ENCODE data around the gene LCN2.

The LCN2 gene

DNA sequence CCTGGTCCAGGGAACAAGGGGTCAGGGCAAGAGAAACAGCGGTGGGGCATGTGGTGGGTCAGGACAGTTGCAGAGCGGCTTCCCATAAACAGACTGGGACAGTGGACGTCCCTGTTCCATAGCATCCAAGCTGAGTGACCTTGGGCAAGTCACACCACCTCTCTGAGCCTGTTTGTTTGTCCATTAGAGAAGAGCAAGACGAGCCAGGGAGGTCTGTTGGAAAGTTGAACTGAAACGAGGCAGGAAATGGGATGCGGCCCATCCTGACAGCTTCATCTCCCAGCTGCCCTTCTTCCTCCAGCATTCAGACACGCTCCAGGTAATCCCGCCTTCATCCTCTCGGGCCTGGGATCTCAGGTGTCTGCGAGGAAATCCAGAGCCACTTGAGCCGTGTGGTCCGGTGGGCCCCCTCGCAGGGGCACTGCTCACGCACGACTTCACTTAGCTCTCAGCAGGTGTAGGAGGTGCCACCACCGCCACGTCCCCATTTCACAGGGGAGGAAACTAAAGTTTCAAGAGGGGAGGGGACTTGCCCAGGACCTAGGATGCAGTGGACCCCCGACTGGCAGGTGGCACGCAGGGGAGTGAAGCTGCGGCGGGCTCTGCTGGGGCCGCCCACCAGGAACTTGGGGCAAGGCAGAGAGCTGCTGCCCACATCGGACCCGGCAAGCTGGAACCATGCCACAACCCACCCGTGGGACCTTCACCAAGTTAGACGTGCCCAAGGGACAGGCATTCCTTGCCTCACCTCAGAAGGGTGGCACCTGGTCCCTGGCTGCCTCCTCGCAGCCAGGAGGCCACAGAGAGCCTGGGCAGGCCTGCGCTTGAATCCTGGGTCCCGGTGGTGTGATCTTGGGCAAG is 34.7 kb upstream of the LCN2 start:
- DNase-seq (ENCODE audit: low read depth in 2 of 2): no peak

DNA sequence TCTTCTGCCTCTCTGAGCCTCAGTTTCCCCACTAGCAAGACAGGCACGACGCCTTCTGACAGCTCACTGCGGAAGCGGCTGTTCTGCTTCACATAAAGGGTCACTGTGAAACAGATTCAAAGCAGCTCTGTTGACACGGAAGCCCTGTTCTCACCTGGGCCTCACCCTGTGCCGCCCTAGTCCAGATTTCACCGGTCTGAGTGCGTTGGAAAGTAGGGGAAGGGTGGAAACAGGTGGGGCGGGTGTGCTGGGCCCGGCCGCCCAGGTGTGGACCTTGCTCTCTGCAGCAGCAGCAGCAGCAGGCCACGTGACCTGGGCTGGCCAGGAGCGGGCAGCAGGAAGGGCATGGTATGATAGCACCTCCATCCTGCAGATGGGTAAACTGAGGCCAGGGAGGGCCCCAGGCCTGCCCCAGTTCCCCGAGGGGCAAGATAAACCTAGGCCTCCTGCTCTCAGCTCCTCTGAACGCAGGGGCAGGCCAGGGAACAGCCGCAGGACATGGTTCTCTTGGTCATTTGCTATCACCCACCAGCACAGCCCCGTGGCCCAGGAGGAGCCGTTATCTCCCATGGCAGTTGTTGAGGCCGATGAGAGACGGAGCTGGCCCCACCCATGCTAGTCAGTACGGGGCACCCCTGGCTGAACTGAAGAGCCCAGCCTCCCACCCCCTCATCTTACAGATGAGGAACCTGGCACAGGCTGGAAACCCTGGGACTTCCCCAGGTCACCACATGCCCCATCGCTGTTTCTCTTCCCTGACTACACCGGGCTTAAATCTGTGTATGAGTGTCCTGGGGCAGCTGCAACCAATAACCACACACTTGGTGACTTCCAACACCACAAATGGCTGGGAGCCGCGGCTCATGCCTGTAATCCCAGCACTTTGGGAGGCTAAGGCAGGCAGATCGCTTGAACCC is 33.8 kb upstream of the LCN2 start:
- DNase-seq (ENCODE audit: low read depth in 2 of 2): no peak

DNA sequence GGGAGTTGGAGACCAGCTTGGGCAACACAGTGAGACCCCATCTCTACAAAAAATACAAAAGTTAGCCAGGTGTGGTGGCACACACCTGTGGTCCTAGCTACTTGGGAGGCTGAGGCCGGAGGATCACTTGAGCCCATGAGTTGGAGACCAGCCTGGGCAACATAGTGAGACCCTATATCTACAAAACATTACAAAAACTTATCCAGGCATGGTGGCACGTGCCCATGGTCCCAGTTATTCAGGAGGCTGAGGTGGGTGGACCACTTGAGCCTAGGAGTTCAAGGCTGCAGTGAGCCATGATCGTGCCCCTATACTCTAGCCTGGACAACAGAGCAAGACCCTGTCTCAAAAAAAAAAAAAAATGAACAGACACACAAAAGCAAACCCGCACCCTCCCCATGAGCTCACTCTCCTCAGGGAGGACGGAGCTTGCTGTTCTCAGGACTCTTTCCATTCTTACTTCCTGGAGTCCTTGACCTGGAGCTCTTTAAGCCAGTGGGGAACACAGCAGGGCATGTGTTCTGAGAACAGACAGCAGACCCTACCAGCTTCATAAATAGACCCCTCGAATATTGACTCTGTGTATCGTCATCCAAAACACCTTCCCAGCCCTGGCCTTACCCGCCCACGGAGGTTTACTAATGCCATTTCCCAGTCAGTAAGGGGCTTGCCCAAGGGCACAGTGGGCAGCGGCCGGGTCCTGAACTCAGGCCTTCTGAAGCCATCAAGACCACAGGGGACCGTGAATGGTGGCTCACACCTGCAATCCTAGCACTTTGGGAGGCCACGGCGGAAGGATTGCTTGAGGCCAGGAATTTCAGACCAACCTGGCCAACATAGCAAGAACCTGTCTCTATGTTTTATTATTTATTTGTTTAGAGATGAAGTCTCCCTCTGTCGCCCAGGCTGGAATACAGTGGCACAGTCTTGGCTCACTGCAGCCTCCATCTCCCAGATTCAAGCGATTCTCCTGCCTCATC is 32.9 kb upstream of the LCN2 start:
- no peak for DNase-seq (ENCODE audit: low read depth in 2 of 2)

DNA sequence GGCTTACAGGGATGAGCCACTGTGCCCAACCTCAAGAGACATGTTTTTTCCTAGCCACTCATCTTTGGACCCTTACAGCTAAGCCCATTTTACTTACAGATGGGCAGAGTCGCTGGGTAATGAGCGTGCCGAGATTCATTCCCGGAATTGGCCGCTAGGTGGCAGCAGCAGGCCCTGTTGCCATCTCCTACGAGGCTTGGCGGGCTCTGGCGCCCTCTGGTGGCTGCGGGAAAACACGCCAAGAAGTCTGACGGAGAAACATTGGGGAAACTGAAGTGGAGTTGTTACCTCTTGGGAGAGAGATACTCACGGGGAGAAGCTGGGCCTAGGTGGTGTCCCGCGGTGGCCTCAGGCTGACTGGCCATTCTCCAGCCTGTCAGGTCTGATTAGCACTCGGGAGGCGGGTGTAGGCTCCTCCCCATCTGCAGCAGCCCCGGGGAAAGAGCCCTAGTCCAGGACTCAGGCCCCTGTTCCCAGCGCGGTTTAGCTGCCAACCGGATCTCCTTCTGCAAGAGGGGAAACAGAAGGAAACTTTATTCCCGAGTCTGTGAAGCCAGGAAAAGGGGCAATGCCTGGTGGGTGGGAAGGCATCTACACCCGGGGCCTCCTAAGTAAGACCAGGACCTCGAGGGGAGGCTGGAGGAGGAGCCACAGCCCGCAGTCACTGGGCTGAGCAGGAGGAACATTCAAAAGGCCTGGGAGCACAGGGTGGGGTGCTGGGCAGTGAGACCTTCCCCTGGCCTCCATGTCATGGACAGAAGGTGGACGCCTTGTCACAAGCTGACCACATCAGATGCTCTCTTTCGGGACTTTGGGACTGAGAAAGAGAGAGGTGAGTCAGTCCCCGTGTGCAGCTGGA is 31.4 kb upstream of the LCN2 start:
- peak; percentile 99 for DNase-seq (ENCODE audit: low read depth in 2 of 2)

DNA sequence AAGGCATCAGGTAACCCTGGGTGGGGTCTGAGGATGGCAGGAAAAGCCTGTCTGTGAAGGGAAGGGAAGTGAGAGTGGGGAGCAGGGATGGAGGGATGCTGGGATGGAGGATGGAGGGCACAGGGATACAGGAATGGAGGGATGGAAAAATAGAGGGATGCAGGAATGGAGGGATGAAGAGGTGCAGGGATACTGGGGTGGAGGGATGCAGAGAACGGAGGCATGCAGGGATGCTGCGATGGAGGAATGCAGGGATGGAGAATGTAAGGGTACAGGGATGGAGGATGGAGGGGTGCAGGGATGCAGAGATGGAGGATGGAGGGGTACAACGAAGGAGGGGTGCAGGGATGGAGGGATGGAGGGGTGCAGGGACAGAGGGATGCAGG is 30.8 kb upstream of the LCN2 start:
- no peak for DNase-seq (ENCODE audit: low read depth in 2 of 2)

DNA sequence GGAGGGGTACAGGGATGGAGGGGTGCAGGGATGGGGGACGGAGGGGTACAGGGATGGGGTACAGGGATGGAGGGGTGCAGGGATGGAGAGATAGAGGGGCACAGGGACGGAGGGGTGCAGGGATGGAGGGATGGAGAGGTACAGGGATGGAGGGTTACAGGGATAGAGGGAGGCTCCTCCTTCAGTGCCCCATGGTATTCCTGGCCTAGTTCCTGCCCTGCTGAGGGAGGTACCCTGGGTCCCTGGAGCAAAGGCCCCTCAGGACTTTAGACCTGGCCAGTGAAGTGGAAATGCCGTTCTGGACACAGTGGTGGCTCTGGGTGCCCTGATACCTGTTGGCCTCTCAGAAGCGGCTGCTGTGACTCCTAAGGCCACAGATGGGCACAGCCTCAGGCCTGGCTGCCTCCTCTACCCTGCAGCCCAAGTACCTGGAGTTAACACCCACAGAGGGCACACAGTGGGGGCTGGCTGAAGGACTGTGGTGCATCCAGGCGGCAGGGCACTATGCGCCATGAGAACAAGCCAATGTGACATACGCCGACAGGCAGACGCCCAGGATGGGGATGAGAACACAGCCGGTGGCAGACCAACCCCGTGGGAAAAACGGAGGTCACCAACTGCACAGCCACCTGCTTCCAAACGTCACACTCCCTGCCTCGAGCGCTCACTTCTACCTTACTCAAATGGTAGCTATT is 30.1 kb upstream of the LCN2 start:
- no peak for DNase-seq (ENCODE audit: low read depth in 2 of 2)

DNA sequence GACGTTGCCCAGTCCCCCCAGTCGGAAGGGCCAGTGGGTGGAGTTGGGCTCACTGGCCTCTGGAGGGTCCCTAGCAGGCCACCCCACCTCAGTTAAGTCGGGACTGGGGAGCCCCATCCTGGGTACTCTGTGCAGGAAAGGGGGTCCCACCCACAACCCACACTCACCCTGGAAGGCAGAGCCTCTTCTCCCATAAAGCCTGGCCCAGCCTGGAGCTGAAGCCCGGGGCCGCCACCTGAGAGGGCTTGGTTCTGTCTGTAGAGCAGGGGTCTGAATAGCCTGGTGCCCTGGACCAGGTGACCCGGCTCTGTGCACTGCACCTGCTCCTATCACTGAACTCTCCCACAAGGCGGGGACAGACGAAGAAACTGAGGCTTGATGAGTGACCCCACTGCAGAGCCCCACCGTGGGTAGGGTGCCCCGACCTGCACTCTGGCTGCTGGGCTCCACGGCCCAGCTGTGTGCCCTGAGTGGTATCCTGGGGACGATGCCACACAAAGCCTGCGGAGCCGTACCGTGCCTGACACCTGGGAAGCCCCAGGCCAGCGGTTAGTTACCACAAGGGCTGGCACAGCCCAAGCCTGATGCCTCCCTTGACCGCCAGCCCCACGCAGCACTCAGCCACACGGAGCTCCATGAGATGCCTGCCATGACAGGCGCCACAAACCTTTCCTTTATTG is 29.1 kb upstream of the LCN2 start:
- no peak for DNase-seq (ENCODE audit: low read depth in 2 of 2)

DNA sequence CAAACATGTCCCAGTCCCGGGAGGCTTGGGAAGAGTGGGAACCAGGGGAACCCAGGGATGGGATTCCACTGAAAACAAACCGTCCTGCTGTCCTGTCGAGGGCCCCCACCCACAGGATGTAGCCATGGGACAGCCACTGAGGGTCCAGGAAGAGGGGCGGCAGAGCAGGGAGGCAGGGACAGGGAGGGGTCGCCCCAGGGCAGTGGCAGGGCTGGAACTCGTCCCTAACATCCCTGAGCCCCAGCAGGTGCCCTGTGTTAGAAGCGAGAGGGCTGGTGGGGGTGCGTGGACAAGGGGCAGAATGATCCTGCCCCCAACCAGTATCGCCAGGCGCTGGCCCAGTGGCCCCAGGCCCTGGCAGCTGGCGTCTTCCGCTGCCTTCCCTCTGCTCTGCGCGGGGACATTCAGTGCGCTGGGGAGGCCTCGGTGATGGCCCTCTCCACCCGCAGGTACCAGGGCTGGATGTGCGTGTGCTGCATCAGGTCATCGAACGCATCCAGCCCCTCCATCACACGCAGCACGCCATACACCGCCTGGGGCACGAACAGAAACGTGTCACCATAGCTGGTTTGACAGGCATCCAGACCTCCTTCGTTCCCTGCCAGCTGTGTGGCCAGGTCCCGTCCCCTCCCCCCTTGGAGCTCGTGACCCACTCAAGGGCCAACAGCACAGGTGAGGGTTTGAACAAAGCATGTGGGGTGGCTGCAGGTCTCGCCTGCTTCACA is 28.4 kb upstream of the LCN2 start:
- no peak for DNase-seq (ENCODE audit: low read depth in 2 of 2)

DNA sequence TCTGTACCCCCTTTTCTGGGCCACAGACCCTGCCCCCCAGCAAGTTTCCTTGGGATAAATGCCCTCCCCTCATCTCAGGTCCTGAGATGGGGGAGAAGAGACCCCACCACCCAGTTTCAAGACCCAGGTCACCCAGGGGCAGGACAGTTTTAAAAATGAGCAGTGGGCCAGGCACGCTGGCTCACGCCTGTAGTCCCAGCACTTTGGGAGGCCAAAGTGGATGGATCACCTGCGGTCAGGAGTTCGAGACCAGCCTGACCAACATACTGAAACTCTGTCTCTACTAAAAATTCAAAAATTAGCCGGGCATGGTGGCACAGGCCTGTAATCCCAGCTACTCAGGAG is 27.8 kb upstream of the LCN2 start:
- DNase-seq (ENCODE audit: low read depth in 2 of 2): no peak

DNA sequence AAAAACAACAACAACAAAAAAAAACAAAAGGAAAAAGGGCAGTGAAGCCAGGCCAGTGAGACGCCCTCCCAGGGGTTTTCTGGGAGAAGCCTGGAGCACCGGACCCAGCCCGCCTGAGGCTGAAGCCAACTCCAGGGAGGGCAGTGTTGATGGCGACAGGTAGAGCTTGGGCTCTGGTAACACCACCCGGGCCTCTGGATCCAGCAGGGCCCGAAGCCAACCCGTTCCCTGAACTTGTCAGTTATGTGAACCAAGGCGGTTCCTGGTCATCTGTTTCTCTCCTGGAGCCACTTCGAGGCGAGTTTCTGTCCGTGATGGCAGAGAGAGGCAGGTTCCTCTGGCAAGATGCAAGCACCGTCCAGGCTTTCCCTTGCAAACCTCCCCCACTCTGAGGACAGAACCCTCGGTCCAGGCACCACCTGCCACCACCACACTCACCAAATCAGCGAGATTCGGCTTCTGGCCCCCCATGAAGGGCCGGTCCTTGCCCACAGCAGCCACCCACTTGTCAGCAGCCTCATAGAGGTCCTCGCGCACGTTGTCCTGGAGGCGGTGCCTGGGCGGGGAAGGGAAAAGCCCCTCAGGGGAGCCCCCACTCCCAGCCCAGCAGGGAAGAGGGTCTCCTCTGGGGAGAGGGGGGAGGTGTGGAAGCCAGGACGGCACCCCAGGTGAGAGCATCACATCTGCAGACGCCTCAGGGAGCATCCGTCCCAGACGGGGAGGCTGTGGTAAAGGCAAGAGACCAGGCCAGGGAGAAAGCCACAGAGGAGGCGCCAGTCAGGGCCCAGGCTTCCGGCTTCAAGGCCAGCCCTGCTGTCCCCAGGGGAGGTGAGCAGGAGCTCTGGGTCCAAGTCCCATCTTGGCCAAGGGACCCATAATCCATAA is 27.1 kb upstream of the LCN2 start:
- no peak for DNase-seq (ENCODE audit: low read depth in 2 of 2)

DNA sequence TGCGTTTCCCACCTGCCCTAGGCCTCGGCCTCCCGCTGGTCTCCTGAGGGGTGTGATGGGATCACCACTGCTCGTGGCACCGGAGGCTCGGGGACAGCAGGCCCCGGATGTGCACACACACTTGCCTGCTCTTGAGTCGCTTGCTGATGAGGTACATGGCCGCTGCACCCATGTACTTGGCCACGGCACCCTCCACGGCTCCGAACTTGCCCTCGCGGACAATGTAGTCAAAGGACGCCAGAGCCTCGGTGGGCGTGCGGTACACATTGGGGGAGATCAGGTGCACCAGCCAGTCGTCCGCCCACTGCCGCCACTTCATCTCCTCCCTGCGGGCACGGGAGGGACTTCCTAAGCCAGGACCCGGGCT is 26.5 kb upstream of the LCN2 start:
- DNase-seq (ENCODE audit: low read depth in 2 of 2): no peak

DNA sequence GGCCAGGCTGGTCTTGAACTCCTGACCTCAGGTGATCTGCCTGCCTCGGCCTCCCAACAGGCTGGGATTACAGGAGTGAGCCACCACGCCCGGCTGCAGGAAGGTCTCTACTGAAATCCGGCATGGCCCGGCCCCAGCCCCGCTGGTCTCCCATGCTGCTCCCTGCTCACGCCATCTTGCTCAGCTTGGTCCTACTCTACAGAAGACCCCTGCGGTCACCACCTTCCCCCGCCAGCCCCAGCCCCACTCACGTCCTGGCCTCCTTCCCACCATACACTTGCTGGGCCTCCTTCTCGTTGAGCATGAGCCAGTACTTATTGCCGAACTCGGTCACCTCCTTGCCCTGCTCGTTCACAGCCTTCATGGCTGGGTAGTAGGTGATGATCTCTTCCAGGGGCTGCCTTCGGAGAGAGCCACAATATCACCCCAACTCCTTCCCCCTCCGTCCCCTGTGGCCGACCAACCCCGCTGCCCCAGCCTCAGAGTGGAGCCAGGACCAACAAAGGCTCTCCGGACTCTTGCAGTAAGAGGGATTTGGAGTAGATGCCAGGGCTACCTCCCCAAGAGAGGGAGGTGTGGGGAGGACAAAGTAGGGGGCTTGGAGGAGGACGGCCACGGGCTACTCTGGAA is 25.7 kb upstream of the LCN2 start:
- no peak for DNase-seq (ENCODE audit: low read depth in 2 of 2)

DNA sequence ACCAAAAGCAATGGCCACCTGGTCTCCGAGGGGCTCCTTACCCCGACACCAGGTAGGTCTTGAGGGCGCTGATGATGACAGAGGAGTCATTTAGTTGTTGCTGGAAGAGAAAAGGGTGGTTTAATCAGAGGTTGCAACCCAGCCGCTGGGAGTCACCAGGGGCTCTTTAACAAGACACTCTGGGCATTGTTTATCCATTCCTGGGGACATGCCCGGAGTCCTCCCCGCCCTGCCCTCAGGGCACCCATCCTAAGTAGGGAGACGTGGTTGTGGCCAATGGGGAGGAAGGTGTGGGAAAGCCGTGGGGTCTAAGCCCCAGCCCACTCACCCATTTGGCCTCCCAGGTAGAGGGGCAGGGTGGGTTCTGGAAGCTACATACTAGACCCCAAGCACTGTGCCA is 24.8 kb upstream of the LCN2 start:
- DNase-seq (ENCODE audit: low read depth in 2 of 2): no peak

DNA sequence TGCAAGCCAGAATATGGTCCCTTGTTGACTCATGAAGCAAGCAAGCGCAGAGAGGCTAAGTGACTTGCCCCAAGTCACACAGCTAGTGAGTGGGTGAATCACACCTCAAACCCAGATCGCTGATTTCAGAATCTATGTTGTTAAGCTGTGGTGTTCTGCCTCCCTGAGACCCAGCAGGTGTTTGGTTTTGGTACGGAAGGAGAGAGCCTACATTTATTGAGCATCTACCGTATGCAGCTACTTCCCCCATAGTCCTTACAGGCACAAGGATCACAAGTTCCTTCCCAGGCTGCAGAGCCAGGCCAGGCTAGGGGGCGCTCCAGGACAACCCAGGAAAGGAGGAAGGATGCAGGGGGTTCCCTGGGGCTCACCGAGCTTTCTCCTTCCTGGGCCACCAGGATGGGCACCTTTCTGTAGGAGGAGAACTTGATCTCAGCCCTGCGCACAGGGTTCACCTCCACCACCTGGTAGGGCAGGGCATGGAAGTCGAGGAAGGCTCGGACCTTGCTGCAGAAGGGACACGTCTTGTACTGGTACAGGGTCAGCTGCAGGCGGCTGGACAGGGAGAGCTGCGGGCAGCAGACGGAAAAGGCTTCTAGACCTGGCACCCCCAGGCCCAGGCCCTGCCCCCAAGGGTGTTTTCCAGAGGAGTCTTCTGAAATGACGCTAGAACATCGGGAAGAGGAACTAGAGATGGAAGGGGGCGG is 24.2 kb upstream of the LCN2 start:
- DNase-seq (ENCODE audit: low read depth in 2 of 2): peak in 1 of 2 donors; percentile 24

DNA sequence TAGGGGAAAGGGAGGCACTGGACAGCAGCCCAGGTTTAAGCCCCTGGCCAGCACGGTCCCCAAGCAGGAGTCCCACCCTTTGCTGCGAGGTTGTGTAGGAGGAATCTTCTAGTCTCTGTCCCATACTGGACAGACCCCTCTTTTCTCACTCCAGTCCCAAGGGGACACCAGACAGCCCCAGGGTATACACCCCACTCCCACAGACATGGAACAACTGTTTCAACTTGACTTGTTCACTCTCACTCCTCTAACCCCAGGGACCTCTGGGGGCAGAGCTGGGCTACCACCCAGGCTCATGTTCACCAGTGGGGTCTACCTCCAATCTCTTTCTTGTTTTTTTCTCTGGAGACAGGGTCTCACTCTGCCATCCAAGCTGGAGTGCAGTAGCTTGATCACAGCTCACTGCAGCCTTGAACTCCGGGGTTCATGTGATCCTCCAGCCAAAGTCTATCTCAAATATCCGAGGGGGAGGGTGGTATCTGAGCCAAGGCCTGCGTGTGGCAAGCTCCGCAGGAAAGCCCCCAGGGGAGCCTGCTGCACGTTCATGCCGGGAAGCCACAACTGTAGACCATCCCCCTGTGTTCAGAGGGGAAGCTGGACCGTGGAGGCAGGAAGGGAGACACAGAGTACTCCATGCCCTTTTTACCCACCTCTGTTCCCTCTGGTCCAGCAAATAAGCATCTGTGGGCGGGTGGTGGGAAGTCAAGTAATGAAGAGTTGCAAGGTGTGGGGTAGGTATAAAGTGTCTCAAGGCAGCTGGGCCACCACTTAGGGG is 23.5 kb upstream of the LCN2 start:
- no peak for DNase-seq (ENCODE audit: low read depth in 2 of 2)

DNA sequence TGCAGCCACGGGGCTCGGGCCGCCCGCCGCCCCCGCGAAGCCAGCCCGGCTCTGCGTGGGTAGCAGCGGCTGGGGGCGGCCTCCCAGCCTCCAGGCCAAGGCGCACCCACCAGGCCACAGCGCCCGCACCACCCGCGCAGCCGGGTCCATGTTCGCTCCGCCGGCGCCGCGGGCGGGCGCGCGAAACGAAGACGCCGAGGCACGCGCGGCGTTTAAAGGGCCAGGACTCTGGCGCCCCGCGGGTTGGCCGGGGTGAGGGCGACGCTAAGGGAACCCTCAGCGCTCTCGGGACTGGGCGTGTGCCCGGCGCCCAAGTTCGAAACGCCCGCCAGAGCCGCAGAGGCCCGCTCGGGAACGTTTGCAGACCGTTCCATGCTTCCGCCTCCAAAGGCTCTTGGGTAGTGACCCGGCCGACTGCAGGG is 21.7 kb upstream of the LCN2 start, which contains the start of gene PTGES2:
TSS of gene PTGES2 (minus strand) at position 162 of the 422 bp plus-strand sequence. CDS start at position 150, 12 bp downstream.
- peak; percentile 74 to 76 for DNase-seq (ENCODE audit: low read depth in 2 of 2)
